ENCODE results near the gene TSPAN15.

Gene TSPAN15

GRCh38 chr10:69416695-69417094 lies 34.6 kb upstream of the TSPAN15 start, which contains the start of gene TACR2:
Gene TACR2 (minus strand): TSS chr10:69416918. CDS start chr10:69416323, 595 bp downstream.
- 0 out of 2 replicates have a peak, but pooled peaks cover 8% of the 10 kb centered on the region for H3K27me3 ChIP-seq (ENCODE audit: control insufficient read depth, low read length)
- no peak within 1 kb of the TSS for H3K4me2 ChIP-seq (ENCODE audit: low read length)
- H3K9me3 ChIP-seq (ENCODE audit: control insufficient read depth, insufficient read depth, low read length): no peaks in the 10 kb centered on the region
- no peaks in the 10 kb centered on the region for H3K9me2 ChIP-seq (replicated peaks; ENCODE audit: control insufficient read depth, low read length)
- TF ChIP-seq EZH2phosphoT487 (IDR thresholded peaks at IDR 0.05; ENCODE audit: borderline replicate concordance, low read length) (no peak), CTCF (IDR thresholded peaks at IDR 0.05; ENCODE audit: low read depth, low read length, poor library complexity, severe bottlenecking) (no peak)
- H3K4me1 ChIP-seq (ENCODE audit: control insufficient read depth, low read length): no peaks in the 10 kb centered on the region
- no peaks in the 10 kb centered on the region for H3K36me3 ChIP-seq (ENCODE audit: control insufficient read depth, low read length)
- no peak within 1 kb of the TSS for H3K27ac ChIP-seq (ENCODE audit: low read depth, low read length)
- no peaks in the 10 kb centered on the region for H3F3A ChIP-seq (ENCODE audit: control insufficient read depth, insufficient read depth)
- H3K79me2 ChIP-seq (ENCODE audit: control insufficient read depth, low read length): no peaks in the 10 kb centered on the region
- H3K4me3 ChIP-seq (ENCODE audit: low read length): no peak within 1 kb of the TSS
- H4K20me1 ChIP-seq (ENCODE audit: control insufficient read depth, insufficient read depth, low read depth, low read length): no peaks in the 10 kb centered on the region

GRCh38 chr10:69417542-69417941 lies 33.7 kb upstream of the TSPAN15 start:
- Histone ChIP-seq H3K79me2 (ENCODE audit: control insufficient read depth, low read length) (no peaks in the 10 kb centered on the region), H3F3A (ENCODE audit: control insufficient read depth, insufficient read depth) (no peaks in the 10 kb centered on the region), H3K36me3 (ENCODE audit: control insufficient read depth, low read length) (no peaks in the 10 kb centered on the region), H3K9me3 (ENCODE audit: control insufficient read depth, insufficient read depth, low read length) (no peaks in the 10 kb centered on the region), H3K4me1 (ENCODE audit: control insufficient read depth, low read length) (no peaks in the 10 kb centered on the region), H3K27me3 (ENCODE audit: control insufficient read depth, low read length) (0 out of 2 replicates have a peak, but pooled peaks cover 8% of the 10 kb centered on the region), H3K27ac (ENCODE audit: low read depth, low read length) (no peak overlapping the region), H3K4me3 (ENCODE audit: low read length) (no peak overlapping the region), H3K4me2 (ENCODE audit: low read length) (no peak overlapping the region), H4K20me1 (ENCODE audit: control insufficient read depth, insufficient read depth, low read depth, low read length) (no peaks in the 10 kb centered on the region), H3K9me2 (replicated peaks; ENCODE audit: control insufficient read depth, low read length) (no peaks in the 10 kb centered on the region)
- no peak for TF ChIP-seq CTCF (IDR thresholded peaks at IDR 0.05; ENCODE audit: low read depth, low read length, poor library complexity, severe bottlenecking)
- no peak for TF ChIP-seq EZH2phosphoT487 (IDR thresholded peaks at IDR 0.05; ENCODE audit: borderline replicate concordance, low read length)

GRCh38 chr10:69418052-69418752 lies 33.1 kb upstream of the TSPAN15 start:
- Histone ChIP-seq H3K4me1 (ENCODE audit: control insufficient read depth, low read length) (no peaks in the 10 kb centered on the region), H3K27me3 (ENCODE audit: control insufficient read depth, low read length) (0 out of 2 replicates have a peak, but pooled peaks cover 8% of the 10 kb centered on the region), H3K4me3 (ENCODE audit: low read length) (no peak overlapping the region), H3K9me2 (replicated peaks; ENCODE audit: control insufficient read depth, low read length) (no peaks in the 10 kb centered on the region), H3K79me2 (ENCODE audit: control insufficient read depth, low read length) (no peaks in the 10 kb centered on the region), H4K20me1 (ENCODE audit: control insufficient read depth, insufficient read depth, low read depth, low read length) (no peaks in the 10 kb centered on the region), H3F3A (ENCODE audit: control insufficient read depth, insufficient read depth) (no peaks in the 10 kb centered on the region), H3K4me2 (ENCODE audit: low read length) (no peak overlapping the region), H3K27ac (ENCODE audit: low read depth, low read length) (no peak overlapping the region), H3K36me3 (ENCODE audit: control insufficient read depth, low read length) (no peaks in the 10 kb centered on the region), H3K9me3 (ENCODE audit: control insufficient read depth, insufficient read depth, low read length) (no peaks in the 10 kb centered on the region)
- no peak for TF ChIP-seq EZH2phosphoT487 (IDR thresholded peaks at IDR 0.05; ENCODE audit: borderline replicate concordance, low read length)
- TF ChIP-seq CTCF (IDR thresholded peaks at IDR 0.05; ENCODE audit: low read depth, low read length, poor library complexity, severe bottlenecking): no peak

All from DOHH2 (cell line).